Neural cell (in vitro differentiated cells): Measurements from ENCODE around the gene TECPR1. TPM values are rescaled to one million over a fixed set of nuclear protein-coding genes. Genes with fewer than 3 reads are reported as not detected.

Experiments
- H2AFZ ChIP-seq: fragments of 200-600, 300-800 bp; sonication (generic), shearing (Covaris generic); 2 replicates; pipeline ENCODE4 v1.6.0; 2014; ENCODE audit warnings: low read depth, mild to moderate bottlenecking, antibody characterized with exemption, low read length, moderate library complexity
- H3F3A ChIP-seq: fragments of 200-600 bp; shearing (Covaris generic); 2 replicates; pipeline ENCODE4 v1.6.1; 2016; ENCODE audit warnings: mild to moderate bottlenecking, moderate library complexity, mixed read lengths, antibody characterized with exemption, low read length; ENCODE audit not compliant: insufficient read depth, poor library complexity, severe bottlenecking
- H3K27ac ChIP-seq: fragments of 200-600, 300-800 bp; sonication (generic), shearing (Covaris generic); 2 replicates; pipeline ENCODE4 v1.5.1; 2014; ENCODE audit warnings: mild to moderate bottlenecking, low read length, moderate library complexity
- H3K27me3 ChIP-seq: fragments of 300-800, 200-600 bp; sonication (generic), shearing (Covaris generic); 2 replicates; pipeline ENCODE4 v1.6.0; 2014; ENCODE audit warnings: mild to moderate bottlenecking, low read depth, low read length, moderate library complexity; ENCODE audit not compliant: insufficient read depth
- H3K36me3 ChIP-seq: fragments of 300-800, 200-600 bp; sonication (generic), shearing (Covaris generic); 2 replicates; pipeline ENCODE4 v1.5.1; 2014; ENCODE audit warnings: mild to moderate bottlenecking, antibody characterized with exemption, low read length, moderate library complexity; ENCODE audit not compliant: insufficient read depth
- H3K4me2 ChIP-seq: fragments of 300-800, 200-600 bp; sonication (generic), shearing (Covaris generic); 2 replicates; pipeline ENCODE4 v1.6.0; 2014; ENCODE audit warnings: mild to moderate bottlenecking, low read length
- H3K4me3 ChIP-seq: fragments of 300-800, 200-600 bp; sonication (generic), shearing (Covaris generic); 2 replicates; pipeline ENCODE4 v1.5.1; 2014; ENCODE audit warnings: mild to moderate bottlenecking, low read length, moderate library complexity
- H3K79me2 ChIP-seq: fragments of 200-600 bp; shearing (Covaris generic); replicated peaks from 2 replicates; pipeline ENCODE4 v1.6.0; 2014; ENCODE audit warnings: mild to moderate bottlenecking, low read length, moderate library complexity; ENCODE audit not compliant: insufficient read depth
- H3K9ac ChIP-seq: fragments of 300-800, 200-600 bp; sonication (generic), shearing (Covaris generic); 2 replicates; pipeline ENCODE4 v1.6.1; 2016; ENCODE audit warnings: mild to moderate bottlenecking, low read length, mixed read lengths
- H3K9me2 ChIP-seq: fragments of 200-600 bp; shearing (Covaris generic); 2 replicates; pipeline ENCODE4 v1.6.1; 2016; ENCODE audit warnings: mild to moderate bottlenecking, low read length, mixed read lengths; ENCODE audit not compliant: insufficient read depth
- H3K9me3 ChIP-seq: fragments of 200-600, 300-800 bp; sonication (generic), shearing (Covaris generic); 2 replicates; pipeline ENCODE4 v1.6.1; 2016; ENCODE audit warnings: mild to moderate bottlenecking, mixed run types, low read length, moderate library complexity, mixed read lengths
- H4K20me1 ChIP-seq: fragments of 200-600 bp; shearing (Covaris generic); 2 replicates; pipeline ENCODE4 v1.6.1; 2016; ENCODE audit warnings: mild to moderate bottlenecking, mixed run types; ENCODE audit not compliant: insufficient read depth
- CTCF ChIP-seq: fragments of 450-650 bp; IDR thresholded peaks from 2 replicates; pipeline ENCODE4 v1.5.1; 2014; ENCODE audit warnings: antibody characterized with exemption, mild to moderate bottlenecking, moderate library complexity; ENCODE audit not compliant: poor library complexity, severe bottlenecking
- EP300 ChIP-seq: fragments of 450-650 bp; conservative IDR thresholded peaks from 2 replicates; pipeline ENCODE4 v1.6.1; 2014; ENCODE audit warnings: antibody characterized with exemption, mild to moderate bottlenecking, moderate library complexity; ENCODE audit not compliant: poor library complexity, severe bottlenecking
- EZH2 ChIP-seq: fragments of 200-600, 300-800 bp; shearing (Covaris generic), sonication (generic); IDR thresholded peaks from 2 replicates; pipeline ENCODE4 v1.6.1; 2014; ENCODE audit warnings: antibody characterized with exemption, low read length, borderline replicate concordance, mild to moderate bottlenecking; ENCODE audit not compliant: insufficient read depth, poor library complexity, severe bottlenecking
- MXI1 ChIP-seq: fragments of 450-650 bp; conservative IDR thresholded peaks from 2 replicates; pipeline ENCODE4 v1.6.1; 2014; ENCODE audit warnings: antibody characterized with exemption, mild to moderate bottlenecking; ENCODE audit not compliant: poor library complexity, severe bottlenecking
- POLR2AphosphoS5 ChIP-seq: IDR thresholded peaks from 2 replicates; pipeline ENCODE4 v1.6.1; 2012
- RAD21 ChIP-seq: fragments of 450-650 bp; conservative IDR thresholded peaks from 2 replicates; pipeline ENCODE4 v1.6.1; 2014; ENCODE audit warnings: antibody characterized with exemption, mild to moderate bottlenecking, moderate library complexity
- REST ChIP-seq: IDR thresholded peaks from 2 replicates; pipeline ENCODE4 v1.6.1; 2012; ENCODE audit warnings: borderline replicate concordance
- SMC3 ChIP-seq: fragments of 450-650 bp; conservative IDR thresholded peaks from 2 replicates; pipeline ENCODE4 v1.6.1; 2014; ENCODE audit warnings: antibody characterized with exemption, mild to moderate bottlenecking, moderate library complexity; ENCODE audit not compliant: poor library complexity
- TAF1 ChIP-seq: IDR thresholded peaks from 2 replicates; pipeline ENCODE4 v1.6.1; 2012; ENCODE audit warnings: low read depth
- polyA plus RNA-seq: library from polyadenylated mRNA; depleted of rRNA; stranded (reverse); fragments of >200 nt; gene quantifications from 2 replicates; pipeline ENCODE4 v1.2.3, GENCODE V29; 2014

TECPR1 gene
- polyA plus RNA-seq, 1 donor from 2014 or later, result 46.6 TPM

GRCh38 chr7:98217623-98218582, 34.1 kb downstream of the TECPR1 start:
- Histone ChIP-seq H4K20me1 (no peaks in the 10 kb centered on the region), H3K9me3 (no peaks in the 10 kb centered on the region), H3K9me2 (no peaks in the 10 kb centered on the region), H2AFZ (no peak overlapping the region), H3K36me3 (no peaks in the 10 kb centered on the region), H3K79me2 (no peaks in the 10 kb centered on the region), H3K4me2 (no peak overlapping the region), H3K27me3 (no peaks in the 10 kb centered on the region), H3K4me3 (no peak overlapping the region), H3K9ac (no peak overlapping the region), H3K27ac (no peak overlapping the region), H3F3A (no peaks in the 10 kb centered on the region)
- TF ChIP-seq SMC3 (no peak), MXI1 (no peak), REST (no peak), RAD21 (no peak), EP300 (no peak), EZH2 (no peak), CTCF (no peak), TAF1 (no peak), POLR2AphosphoS5 (no peak)

- H3K9ac ChIP-seq, result no peak overlapping the region
- no peaks in the 10 kb centered on the region for H3F3A ChIP-seq
- H3K4me2 ChIP-seq, result no peak overlapping the region
- no peaks in the 10 kb centered on the region for H3K79me2 ChIP-seq
- no peaks in the 10 kb centered on the region for H3K27me3 ChIP-seq
- no peak overlapping the region for H3K27ac ChIP-seq
- H4K20me1 ChIP-seq, result no peaks in the 10 kb centered on the region
- H3K9me3 ChIP-seq, result no peaks in the 10 kb centered on the region
- no peaks in the 10 kb centered on the region for H3K36me3 ChIP-seq
- no peak overlapping the region for H2AFZ ChIP-seq
- no peaks in the 10 kb centered on the region for H3K9me2 ChIP-seq
- no peak for TF ChIP-seq CTCF
- TF ChIP-seq TAF1, result no peak
- TF ChIP-seq POLR2AphosphoS5, result no peak
- no peak for TF ChIP-seq SMC3
- TF ChIP-seq RAD21, result no peak
- TF ChIP-seq EP300, result no peak
- TF ChIP-seq REST, result no peak
- no peak for TF ChIP-seq EZH2
- TF ChIP-seq MXI1, result no peak
- H3K4me3 ChIP-seq, result no peak overlapping the region
Measured at GRCh38 chr7:98216941-98217622, 35.0 kb downstream of the TECPR1 start.
